ENCODE data around the gene DSTN.

- TF ChIP-seq CTCF (IDR thresholded peaks at IDR 0.05) (no peak), EZH2 (IDR thresholded peaks at IDR 0.05; ENCODE audit: borderline replicate concordance, insufficient read depth, low read depth, low read length, poor library complexity, severe bottlenecking) (no peak)
Measured at GRCh38 chr20:17534077-17534476, 35.8 kb upstream of the DSTN start.

All from B cell (primary cell).